GM19023 (cell line): ENCODE data around the gene MARK2.

Experiments used
- ATAC-seq: cut with Tn5 transposase; IDR thresholded peaks from one replicate; pipeline ENCODE4 v1.9.1; 2021; ENCODE audit warnings: mild to moderate bottlenecking, moderate library complexity; ENCODE audit not compliant: unreplicated experiment

MARK2 gene

DNA sequence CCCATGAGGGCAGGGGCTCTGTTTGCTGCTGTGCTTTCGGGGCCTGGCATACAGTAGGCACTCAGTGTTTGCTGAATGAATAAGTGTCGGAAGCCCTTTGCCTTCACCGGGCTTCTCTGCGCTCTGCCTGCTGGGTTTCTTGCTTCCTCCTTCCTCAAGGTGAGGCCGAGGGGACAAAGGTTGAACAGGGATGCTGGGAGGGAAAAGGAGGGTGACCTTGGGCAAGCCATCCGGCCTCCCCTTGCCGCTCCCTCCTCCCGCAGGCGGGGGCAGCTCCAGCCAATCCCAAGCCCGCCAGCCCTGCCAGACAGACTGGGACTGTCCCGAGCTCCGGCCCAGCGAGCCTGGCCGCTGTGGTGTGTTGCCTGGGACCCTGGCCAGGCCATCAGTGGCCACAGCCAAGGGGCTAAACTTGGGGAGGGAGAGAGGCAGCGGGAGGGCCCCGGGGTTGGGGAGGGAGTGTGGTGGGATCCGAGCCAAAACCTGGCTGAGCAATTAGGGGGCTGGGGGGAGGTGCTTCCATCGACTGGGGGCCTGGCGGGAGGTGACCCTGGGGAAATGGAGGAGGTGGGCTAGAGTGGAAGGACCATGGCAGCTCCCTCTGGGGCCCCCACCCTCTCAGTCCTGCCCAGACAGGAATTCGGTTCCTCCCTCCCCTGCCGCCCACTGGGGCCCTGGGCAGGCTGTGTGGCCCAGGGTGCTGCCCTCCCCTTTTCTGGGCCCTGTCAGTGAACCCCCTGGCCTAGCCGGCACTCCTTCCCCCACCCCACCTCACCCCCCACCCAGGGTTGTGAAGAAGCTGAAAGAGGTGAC is 81.4 kb downstream of the MARK2 start:
- ATAC-seq: no peak

DNA sequence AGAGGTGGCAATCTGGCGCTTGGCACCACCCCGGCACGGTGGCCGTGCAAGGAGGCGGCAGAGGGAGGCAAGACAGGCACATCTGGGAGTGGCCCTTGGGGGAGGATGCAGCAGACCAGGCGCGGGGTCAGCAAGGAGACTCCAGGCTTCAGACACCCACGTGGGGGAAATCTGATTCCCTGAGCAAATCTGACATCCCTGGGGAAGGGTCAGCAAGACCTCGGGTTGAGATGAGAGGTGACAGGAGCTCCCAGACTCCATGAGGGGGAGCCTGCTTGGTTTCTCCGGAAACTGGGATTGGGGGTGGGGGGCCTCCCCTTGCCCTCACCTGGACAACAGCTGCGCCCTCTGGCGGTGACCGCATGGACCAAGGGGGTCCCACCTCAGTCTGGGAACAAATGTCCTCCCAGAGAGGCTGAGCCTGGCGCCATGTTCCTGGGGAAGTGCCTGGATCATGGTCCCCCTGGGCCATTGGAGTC is 82.1 kb downstream of the MARK2 start:
- no peak for ATAC-seq

DNA sequence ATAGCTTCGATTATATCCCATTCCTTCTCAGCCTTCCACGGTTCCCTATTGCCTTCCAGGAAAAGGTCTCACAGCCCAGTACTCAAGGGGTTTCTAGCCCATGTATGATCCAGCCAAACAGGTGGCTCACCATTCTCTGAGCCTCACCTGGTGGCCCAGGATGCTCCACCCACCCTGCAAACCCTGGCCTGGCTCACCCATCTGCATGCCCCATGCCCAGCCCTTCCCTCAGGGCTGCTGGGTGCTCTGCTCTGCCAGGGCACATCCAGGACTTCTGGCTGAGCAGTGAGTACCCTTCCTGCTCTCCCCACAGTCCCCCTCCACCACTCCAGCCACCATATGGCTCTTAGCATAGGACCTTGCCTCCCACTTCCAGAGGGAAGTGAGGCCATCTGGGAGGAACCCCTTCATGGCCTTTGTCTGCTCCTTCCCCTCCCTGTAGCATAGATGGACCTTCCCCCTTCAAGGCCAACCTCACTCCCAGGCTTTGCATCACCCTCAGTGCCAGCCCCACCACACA is 83.8 kb downstream of the MARK2 start:
- no peak for ATAC-seq

DNA sequence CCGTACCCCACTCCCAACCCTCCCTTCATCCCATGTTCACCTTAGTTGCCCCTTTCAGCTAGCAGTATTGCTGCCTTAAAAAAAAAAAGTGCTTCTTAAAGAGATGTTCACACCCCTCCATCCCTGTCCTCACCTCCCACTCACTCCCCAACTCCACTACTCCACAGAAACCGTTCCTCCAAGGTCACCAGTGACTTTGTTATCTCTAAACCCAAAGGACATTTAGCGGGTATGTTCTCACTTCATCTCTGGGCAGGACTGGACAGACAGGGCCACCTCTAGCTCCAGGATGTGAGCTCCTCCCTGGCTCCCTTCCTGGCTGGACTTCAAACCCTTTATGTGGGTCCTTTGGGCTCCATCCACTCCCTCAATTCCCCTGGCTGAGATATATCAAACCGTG is 84.4 kb downstream of the MARK2 start:
- no peak for ATAC-seq

DNA sequence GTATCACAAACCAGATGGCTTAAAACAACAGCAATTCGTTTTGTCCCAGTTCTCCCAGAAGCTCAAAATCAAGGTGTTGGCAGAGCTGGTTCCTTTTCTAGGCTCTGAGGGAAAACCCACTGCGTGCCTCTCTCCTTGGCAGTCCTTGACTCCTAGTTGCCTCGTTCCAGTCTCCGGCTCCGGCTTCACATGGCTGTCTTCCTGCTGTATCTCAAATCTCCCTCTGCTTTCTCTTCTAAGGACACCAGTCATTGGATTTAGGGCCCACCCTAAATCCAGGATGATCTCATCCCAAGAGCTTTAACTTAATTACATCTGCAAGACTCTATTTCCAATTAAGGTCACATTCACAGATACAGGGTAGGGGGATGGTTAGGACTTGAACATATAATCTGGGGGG is 90.7 kb downstream of the MARK2 start:
- ATAC-seq: no peak

DNA sequence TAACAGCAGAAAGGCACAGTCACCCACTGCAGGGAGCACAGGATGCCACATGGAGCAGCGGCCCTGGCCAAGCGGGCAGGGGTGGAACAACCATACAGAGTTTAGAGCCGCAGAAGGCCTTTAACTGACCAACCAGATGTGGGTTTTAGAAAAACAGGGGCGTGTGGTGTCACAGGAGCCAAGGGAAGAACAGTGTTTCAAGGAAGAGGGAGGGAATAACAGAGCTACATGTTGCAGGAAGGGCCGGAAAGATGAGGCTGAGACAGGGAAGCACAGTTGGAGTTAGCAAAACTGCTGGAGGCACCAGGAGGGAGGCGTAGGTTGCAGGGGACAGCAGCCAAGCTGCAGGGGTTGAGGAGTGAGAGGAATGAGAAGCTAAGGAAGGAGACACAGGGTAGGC is 92.1 kb downstream of the MARK2 start:
- ATAC-seq: no peak

DNA sequence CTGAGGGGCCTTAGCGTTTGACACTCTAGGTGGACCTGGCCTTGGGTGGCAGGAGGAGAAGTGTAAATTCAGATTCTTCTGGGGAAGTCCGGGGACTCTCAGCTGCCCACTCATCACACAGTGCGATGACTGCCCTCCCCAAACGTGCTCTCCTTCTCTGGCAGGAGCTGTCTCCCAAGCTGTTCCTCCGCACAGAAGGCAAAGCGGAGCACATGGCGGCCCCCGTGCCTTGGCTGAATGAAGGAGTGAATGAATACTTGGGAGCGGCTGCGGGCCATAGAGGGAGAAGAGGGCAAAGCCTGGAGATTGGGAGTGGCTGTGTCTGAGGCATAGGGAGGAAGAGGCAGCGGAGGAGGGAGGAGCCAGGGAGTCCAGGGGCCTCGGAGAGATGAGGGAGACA is 93.0 kb downstream of the MARK2 start:
- ATAC-seq: no peak

DNA sequence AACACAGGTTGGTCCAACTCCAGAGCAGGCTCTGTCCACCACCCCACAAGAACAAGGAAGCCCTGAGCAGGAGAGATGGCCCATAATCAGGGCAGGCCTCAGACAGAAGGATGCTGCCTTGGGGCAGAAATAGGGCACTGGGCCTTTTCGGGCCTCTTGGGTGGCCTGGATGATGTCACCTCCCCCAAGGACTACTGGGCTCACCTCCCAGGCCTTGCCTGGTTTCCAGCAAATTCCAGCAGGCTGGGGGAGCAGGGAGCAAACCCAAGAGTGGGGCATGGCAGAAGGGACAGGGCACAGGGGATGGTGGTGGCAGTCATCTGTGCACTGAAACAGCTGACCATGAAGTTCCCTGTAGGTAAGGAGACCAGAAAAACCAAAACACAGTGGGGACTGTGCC is 94.5 kb downstream of the MARK2 start:
- ATAC-seq: no peak

DNA sequence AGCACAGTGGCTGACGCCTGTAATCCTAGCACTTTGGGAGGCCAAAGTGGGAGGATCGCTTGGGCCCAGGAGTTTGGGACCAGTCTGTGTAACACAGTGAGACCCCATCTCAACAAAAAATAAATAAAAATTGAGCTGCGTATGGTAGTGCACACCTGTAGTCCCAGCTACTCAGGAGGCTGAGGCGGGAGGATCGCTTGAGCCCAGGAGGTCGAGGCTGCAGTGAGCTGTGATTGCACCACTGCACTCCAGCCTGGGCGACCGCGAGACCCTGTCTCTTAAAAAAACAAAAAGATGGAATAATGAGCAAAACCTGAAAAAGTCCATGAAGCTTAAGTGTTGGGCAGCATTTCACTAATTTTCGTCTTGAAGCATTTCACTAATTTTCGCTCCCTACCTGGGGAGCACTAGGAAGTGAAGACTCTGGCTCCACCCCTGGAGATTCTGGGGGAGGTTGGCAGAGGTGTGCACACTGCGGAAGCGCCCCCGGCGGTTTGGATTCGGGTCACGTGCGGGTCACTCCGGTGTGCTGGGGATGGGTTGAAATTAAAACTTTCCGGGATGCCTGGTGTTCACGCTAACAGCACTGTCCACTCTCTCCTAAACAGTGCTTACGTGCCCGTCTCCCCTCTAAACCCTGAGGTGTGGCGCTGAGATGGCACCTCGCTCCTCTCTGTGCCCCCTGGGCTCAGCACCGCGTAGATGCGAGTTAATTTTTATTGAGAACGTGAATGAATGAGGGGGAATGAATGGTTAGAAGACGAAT is 99.0 kb downstream of the MARK2 start:
- peak; percentile 15 for ATAC-seq

DNA sequence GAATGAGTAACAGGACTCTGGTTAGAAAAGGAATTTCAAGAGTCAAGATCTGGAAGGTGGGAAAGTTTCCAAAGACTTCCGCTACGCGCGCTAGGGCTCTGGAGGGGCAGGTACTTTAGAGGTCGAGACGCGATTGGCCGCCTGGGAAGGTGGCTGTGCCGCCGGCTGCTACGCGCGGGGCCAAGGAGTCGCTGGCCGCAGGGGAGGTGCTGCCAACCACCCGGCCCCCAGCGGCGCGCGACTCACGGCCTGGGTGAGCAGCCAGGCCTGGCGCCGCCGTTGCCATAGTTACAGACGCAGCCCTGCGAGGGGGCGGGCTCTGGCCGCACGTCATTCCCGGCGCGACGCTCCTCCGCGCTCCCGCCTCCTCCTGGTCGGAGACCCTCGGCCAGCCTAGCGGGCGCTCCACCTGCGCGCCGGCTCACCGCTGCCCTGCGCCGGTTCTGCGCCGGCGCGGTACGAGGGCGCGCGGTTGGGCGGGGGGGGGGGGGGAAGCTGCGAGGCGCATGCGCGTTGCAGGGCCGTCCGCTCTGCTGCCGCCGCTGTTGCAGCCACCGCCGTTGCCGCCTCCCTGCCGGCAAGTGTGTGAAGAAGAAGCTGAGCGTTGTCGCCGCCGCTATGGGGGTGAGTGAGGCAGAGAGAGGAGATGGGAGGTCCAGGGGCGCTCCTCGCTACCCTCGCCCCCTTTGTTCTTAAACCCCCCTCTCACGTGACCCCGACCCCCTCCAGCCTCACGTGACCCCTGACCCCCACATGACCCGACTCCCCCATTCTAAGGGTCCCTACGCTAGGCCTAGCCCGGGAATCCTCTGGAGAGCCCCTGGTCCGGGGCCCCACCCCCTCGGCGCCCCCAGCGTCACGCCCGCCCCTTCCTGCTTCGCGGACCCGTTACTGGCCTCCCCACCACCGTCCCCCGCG is 99.8 kb downstream of the MARK2 start, which contains the start of gene NAA40:
Gene NAA40, plus strand, starts transcription at position 524 of the 918 bp plus-strand sequence. Its CDS starts 95 bp downstream, at position 619.
- ATAC-seq: peak; percentile 88

DNA sequence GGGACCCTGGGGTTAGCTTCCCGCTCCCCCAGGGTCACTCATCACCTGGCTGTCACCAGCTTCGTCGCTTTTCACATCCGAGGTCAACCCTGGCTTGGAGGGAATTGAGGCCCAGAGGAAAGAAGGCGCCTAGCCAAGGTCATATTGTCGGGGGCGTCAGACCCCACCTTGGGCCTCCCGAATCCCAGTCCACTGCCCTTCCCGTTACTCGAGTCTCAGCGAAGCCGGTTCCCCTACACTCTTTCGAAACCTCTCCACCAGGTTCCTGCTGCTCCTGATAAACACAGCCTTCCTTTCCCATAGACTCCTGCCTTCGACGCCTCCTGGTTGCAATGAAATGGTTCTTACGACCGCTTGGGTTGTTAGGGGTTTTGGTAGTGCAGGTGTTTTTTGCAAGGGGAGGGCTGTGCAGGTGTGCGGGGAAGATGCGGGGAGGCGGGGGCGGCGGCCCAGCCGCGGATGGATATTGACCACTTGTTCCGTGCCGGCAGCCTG is 100.5 kb downstream of the MARK2 start:
- ATAC-seq: no peak

DNA sequence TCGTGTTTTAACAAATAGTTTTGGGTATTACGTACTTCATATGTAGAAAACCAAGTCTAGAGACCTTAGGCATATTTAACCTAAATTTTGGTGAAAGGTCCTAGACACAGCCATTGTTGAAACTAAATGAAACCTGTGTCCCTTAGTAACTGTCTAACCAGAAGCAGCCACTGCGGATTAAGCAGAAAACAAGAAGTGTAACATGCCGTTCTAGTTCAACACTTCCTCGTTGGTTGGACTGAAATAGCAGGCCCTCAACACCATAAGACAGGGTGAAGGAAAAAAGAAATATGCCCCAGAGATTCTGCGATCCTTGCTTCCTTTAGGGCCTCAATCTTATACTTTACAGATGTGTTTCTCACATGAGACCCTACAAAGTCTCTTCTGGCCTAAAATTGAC is 101.9 kb downstream of the MARK2 start:
- no peak for ATAC-seq

DNA sequence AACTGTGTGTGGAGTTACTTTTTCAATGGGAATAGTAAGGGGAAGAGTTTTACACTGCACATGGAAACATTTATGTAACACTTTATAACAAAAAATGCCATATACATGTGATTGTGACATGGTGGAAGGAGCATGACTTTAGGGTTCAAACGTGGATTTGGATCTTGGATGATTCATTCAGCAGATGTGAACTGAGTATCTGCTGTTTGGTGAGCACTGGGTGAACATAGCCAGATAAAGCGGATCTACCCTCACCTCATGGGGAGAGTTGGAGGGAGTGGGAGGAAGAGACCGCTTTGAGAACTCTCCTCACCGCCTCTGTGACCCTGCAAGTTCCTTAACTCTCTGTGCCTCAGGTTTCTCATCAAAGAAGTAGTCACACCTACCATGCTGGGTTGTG is 103.0 kb downstream of the MARK2 start:
- no peak for ATAC-seq

DNA sequence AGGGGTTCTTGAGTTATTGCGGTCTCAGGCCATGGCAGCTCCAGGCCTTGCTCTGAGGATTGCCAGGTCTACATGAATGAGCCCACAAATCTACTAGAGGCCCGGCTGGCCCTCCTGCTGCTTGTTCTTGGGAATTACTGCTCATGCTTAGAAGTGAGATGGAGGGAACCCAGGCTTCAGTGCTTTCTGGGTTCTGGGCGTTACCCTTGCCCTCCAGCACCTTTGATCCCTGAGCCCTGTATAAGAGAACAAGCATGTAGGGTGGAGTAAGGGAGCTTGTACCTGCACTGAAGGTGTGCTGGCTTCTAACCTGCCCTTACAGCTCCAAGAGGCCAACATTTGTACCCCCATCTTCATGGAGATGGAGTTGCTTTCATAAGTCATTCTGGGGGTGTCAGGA is 103.9 kb downstream of the MARK2 start:
- no peak for ATAC-seq

DNA sequence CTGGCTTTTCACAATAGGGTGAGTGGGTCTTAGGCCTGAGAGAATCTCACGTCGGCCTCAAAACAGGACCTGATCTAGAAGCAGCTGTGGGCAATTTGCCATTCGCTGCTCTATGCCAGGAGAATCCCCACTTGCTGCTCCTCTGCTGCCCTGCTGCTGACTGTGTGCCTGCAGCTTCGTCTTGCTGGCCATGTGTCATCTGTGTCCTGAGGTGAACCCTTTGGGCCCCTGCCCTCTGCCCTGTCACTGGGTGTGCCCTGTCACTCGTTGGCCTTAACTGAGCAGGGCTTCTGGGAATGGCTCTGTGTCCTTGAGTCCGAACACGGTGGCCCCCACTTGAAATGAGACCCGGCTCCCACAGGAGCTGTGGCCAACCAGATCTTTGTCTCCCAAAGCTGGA is 106.1 kb downstream of the MARK2 start:
- ATAC-seq: no peak

DNA sequence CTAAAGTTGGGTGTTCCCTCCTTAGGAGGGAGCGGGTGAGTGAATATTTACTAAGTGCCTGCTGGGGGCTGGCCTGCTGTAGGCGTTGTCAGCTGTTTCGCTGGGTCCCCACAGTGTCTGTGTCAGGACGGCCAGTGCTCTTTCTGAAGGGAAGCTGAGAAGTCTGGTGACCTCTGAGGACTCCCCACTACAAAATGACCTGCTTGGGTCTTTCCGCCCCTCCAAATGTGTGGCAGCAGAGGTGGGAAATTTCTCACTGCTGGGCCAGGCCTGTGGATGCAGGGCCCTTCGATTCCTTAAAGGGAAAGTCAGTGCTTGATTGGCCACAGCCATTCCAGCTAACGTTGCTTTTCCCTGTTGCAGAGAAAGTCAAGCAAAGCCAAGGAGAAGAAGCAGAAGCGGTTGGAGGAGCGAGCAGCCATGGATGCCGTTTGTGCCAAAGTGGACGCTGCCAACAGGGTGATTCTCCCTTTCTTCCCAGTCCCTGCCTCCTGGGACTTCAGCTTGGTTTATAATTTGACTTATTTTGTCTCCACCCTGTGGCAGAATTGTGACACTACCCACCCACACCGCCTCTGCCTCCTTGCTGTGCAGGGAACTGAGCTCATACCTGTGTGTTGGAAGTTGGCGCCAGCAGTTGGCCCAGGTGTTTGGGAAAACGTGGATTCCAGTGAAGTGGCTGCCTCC is 106.7 kb downstream of the MARK2 start:
- no peak for ATAC-seq

DNA sequence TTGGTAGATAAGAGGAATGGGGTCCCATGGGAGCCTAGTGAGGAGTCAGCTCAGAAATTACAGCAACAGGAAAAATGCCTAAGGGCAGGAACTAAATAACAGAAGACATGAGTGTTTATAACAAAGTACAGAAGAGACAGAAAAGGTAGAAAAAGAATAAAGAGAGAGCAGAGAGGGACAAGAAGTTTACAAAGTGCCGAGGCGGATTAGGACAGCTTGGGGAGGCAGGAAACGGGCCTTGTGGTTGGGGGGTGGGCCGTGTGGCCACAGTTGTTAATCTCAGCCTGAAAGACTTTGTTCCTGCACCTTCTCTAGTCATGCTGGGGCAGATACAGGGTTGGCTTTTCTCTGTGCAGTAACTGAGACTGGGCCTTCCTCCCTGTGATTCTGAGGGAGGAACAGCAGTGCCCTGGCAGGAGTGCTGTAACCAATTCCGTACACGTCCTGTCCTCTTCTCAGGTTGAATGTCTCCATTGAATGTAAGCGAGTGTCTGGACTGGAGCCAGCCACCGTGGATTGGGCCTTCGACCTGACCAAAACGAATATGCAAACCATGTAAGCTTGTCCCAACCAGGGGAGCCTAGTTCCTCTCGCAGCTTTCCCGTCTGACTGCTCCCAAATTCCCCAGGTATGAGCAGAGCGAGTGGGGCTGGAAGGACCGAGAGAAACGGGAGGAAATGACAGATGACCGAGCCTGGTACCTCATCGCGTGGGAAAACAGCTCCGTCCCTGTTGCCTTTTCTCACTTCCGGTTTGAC is 113.0 kb downstream of the MARK2 start:
- no peak for ATAC-seq

DNA sequence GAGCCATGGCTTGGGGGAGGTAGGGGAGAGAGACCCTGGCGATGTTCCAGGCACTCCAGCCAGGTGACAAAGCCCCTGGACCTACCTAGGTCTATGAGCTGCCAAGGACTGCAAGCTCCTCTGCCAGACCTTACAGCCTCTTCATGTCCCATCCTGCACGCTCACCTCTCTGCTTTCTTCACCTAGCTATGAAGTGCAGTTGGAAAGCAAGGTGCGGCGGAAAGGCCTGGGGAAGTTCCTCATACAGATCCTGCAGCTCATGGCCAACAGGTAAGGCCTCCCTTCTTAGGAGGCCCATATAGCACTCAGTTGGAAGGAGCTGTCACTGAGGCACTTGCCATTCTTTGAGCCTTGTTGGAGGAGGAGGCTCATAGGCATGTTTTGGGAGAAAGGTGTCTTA is 113.7 kb downstream of the MARK2 start:
- ATAC-seq: no peak

DNA sequence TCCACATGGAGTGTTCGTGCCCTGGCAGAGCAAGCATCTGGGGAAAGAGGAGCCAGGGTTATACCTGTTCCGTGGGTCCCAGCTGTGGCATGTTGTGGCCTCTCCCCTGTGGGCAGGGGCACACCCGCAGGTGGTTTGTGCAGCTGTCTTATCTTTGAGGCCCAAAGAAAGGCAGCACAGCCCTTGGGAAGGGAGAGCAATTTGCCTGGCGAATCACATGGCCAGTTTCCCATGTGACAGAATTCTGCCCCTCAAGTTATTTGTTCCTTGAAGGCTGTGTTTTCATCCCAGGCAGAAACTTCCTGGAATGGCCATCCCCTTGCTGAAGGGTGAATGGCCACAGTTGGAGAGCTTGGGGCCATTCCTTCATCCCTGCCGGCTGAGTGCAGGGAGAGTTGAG is 119.1 kb downstream of the MARK2 start:
- no peak for ATAC-seq
